Stimulated activated CD8-positive, alpha-beta memory T cell treated with anti-CD3 and anti-CD28 coated beads, Interleukin-4, amount 100 ng/mL, for 48 hours (primary cell): Measurements from ENCODE around the gene AK2.

Source experiments
- DNase-seq: peaks from one replicate; pipeline ENCODE4 v3.0.0-alpha.2; 2020

Gene AK2

GRCh38 chr1:32969566-32969965 lies 67.1 kb downstream of the AK2 start:
- DNase-seq: no peak

DNA sequence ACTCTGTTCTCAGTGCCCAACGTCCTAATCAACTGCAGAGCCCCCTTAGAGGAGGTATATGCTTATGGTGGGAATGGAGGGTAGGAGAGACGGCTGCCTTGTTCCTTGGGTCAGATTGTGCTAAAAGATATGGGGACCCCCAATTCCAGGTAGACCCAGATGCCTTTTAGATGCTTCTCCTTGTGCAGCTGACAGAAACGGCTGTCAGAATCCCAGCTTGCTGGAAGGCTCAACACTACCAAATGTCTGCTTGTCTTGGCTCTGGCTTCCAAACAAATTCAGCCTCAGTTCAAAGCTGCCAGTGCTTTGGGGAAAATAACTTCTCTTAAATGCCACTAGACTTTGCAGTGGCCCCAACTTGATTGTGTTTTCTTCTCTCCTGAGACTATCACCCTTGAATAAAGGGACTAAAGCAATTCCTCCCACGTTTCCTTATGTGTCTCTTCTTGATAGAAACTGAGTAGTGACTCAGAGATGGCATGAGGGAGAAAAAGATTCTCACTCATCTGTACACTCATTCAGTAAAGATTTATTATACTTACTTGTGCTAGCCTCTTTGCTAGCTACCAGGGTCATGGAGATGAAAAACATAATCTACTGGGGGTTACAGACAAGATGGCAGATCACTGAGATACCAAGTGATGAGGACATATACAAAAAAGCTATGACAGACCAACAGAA lies 68.7 kb downstream of the AK2 start:
- no peak for DNase-seq

DNA sequence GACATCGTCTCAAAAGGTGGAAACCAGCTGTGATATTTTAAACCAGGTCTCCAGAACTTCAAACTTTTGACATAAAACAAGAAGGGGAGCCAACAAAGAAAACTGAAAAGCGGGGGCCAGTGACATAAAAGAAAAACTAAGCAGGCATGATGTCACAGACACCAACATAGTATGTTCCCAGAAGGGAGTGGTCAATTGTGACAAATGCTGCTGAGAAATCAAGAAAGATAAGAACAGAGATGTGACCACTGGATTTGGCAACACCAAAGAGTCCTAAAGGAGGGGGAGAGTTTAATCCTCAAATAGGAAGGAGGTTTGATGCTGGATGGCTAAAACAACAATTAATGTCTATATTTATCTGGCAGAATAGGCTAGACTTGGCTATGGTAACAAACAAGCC lies 69.8 kb downstream of the AK2 start:
- no peak for DNase-seq

DNA sequence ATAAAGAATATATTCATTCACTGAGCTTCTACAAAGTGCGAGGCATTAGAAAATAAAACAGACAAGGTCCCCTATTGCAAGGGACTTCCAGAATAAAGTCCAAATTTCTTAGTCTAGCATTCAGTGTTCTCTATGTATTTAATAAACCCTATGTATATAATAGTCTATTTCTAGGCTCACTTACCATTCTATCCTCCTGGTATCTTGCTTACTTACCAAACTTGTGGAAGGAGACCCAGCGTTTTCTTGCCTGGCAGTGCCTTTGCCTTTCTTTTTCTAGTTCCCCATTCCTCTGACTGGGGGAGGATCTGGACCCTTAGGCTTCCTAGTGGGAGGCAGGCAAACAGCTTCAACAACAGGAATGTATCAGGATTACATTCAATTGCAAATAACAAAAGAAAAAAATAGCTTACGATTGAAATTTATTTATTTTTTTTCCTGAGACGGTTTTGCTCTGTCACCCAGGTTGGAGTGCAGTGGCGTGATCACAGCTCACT lies 71.4 kb downstream of the AK2 start:
- DNase-seq: no peak

- peak; percentile 97 for DNase-seq
Measured at GRCh38 chr1:32964461-32965250, 72.0 kb downstream of the AK2 start, which contains the start of gene RNF19B. Gene RNF19B, minus strand, starts transcription at chr1:32964809. Its CDS starts 124 bp downstream, at chr1:32964685.

DNA sequence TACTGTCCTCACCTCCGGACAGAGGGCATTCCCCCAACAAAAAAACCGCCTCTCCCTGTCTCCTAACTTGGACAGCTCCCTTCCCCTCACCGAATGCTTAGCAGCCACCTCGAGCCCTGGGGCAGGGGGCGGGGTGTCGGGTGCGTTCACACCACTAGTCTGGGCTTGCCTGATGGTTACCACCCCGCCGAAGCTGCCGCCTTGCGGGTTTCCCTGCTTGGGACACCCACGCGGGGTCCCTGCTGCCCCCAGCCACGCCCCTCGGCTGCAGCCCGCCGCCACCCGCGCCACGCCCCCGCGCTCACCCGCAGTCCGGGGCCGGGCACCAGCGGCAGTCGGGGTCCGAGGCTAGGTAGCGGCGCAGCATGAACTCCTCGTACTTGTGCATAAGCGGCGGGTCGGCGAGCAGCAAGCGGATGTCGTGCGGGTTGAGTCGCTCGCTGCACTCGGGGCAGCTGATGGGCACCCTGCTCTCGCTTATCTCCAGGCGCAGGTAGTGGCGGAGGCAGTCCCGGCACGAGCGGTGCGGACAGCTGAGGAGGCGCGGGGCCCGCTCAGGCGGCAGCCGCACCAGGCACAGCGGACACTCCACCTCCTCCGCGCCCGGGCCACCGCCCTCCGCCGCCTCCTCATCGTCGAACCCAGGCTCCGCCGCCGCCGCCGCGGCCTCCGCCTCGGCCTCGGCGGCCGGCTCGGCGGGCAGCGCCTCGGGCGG lies 72.8 kb downstream of the AK2 start:
- DNase-seq: peak; percentile 72

DNA sequence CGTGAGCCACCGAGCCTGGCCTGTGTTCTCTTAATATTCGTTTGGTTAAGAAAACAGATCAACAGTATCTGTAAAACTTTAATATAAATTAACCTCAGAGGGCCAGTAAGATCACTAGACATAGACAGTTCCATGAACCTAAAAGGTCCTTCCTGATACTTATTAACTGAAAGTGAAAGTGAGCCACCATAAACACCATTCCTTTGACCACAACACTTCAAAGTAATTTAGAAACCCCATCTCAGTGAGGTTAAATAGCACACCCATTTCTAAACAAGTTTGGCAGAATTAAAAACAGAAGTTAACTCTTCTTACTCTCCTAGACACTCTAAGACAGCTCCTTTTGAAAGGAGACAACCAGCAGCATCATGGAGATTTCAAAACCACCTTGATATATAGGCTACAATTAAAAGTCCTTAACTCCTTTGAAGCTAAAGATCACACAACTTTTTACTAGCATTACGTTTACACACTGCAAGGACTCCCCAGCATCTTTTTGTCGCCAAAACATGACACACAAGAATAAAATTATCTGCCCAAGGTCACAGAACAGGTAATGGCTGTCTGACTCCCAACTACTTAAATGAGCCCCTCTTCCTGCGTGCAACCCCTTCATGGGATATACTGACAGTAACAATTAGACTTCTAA lies 74.3 kb downstream of the AK2 start:
- no peak for DNase-seq

DNA sequence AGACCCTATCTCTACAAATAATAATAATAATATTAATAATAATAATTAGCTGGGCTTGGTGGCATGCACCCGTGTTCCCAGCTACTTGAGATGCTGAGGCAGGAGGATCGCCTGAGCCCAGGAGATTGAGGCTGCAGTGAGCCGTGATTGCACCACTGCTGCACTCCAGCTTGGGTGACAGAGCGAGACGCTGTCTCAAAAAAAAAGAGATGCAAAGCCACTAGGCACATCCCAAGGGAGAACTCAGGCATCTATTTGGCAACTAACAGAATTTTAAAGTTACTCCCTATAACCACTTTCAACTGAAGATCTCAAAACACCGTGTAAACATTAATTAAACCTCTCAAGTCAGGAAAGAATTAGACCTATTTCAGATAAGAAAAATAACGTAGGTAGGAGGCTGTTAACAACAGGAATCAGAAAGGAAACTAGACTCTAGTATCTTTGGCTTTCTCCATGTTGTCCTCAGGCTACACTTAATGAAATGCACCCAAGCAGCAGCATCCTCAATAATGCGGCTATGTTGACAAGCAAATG lies 75.8 kb downstream of the AK2 start:
- no peak for DNase-seq

DNA sequence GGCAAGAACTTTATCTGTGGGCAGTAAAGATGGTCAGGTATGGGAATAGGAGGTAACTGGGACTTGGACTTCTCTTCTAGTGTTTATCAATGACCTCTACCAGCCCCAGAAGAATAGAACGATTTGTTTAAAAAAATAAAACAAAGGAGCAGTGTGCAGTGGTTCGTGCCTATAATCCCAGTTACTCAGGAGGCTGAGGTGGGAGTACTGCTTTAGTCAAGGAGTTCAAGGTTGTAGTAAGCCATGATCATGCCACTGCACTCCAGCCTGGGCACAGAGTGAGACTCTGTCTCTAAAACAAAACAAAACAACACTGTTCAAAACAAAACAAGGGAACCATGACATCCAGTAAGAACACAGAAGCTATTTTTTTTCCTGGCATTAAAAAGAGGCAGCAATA lies 76.3 kb downstream of the AK2 start:
- no peak for DNase-seq

GRCh38 chr1:32958827-32959226 lies 77.9 kb downstream of the AK2 start:
- DNase-seq: no peak
